ENCODE measurements around the gene RCOR2.

The RCOR2 gene

GRCh38 chr11:63907063-63907462 lies 9.9 kb downstream of the RCOR2 start:
- peaks cover 47% of the 10 kb centered on the region for H3K4me1 ChIP-seq (ENCODE audit: control insufficient read depth, insufficient read depth, low read depth, low read length)
- 69% methylated on average over 4 of the region's 6 CpGs for WGBS
- no peak overlapping the region for H2BK15ac ChIP-seq (ENCODE audit: low read depth, poor library complexity, severe bottlenecking)

GRCh38 chr11:63906585-63906984 lies 10.4 kb downstream of the RCOR2 start:
- Histone ChIP-seq H4K91ac (ENCODE audit: low read length) (no peak overlapping the region), H3K14ac (ENCODE audit: low read length in 2 of 2) (no peak overlapping the region)
- 90% methylated on average over 7 of the region's 7 CpGs for WGBS

More at GRCh38 chr11:63907063-63907462, 9.9 kb downstream of the RCOR2 start:
- Histone ChIP-seq H3K79me1 (replicated peaks; ENCODE audit: low read length, poor library complexity, severe bottlenecking) (peaks cover 36% of the 10 kb centered on the region), H3K9ac (ENCODE audit: low read length) (no peak overlapping the region), H2BK5ac (ENCODE audit: low read depth, low read length, poor library complexity, severe bottlenecking) (no peak overlapping the region), H3K23ac (ENCODE audit: low read length in 2 of 2) (no peak overlapping the region), H2AK5ac (ENCODE audit: low read length, severe bottlenecking) (no peak overlapping the region), H3K27ac (ENCODE audit: low read length, poor library complexity, severe bottlenecking) (no peak overlapping the region), H4K8ac (ENCODE audit: low read length) (no peak overlapping the region), H3K4ac (ENCODE audit: low read depth in 1 of 2, low read length in 2 of 2) (no peak overlapping the region), H4K91ac (ENCODE audit: low read length) (no peak overlapping the region), H2BK12ac (ENCODE audit: low read length in 2 of 2) (no peak overlapping the region), H3K4me2 (ENCODE audit: low read length, poor library complexity, severe bottlenecking) (no peak overlapping the region), H2AFZ (ENCODE audit: low read depth, low read length) (no peak overlapping the region), H3K9me3 (ENCODE audit: control insufficient read depth, low read length) (no peaks in the 10 kb centered on the region), H2BK120ac (ENCODE audit: low read depth, low read length) (no peak overlapping the region), H3K14ac (ENCODE audit: low read length in 2 of 2) (no peak overlapping the region), H3K18ac (ENCODE audit: low read depth in 1 of 2, low read length in 2 of 2) (no peak overlapping the region), H3K36me3 (ENCODE audit: control insufficient read depth in 1 of 2, insufficient read depth in 2 of 2, low read depth in 1 of 2, low read length in 2 of 2) (peaks cover 62 to 96% of the 10 kb centered on the region in 2 experiments), H3K4me3 (ENCODE audit: insufficient read depth in 1 of 2, low read depth in 1 of 2, low read length in 2 of 2) (no peak overlapping the region), H3K27me3 (ENCODE audit: control insufficient read depth in 1 of 2, insufficient read depth in 1 of 2, low read length in 2 of 2) (no peaks in the 10 kb centered on the region)
- no peak for DNase-seq

DNA sequence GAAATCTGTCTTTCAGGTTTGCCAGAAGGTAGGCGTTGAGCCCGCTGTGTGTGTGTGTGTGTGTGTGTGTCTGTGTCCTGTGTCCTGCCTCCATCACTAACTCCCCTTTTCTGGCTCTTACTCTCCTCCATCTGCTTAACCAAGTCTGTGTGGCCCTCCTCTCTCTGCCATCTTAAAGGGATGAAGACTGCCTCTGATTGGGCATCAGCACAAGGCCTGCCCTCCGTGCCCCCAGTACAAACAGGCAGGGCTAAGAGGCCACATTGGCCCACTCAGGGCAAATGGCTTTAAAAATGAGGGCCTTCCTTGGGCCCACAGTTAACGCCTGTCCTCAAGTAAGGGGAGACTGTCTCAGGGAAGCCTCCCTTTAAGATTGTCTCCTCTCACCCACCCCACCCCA lies 10.9 kb downstream of the RCOR2 start:
- Histone ChIP-seq H3K18ac (ENCODE audit: low read depth in 1 of 2, low read length in 2 of 2) (no peak overlapping the region), H2BK12ac (ENCODE audit: low read length in 2 of 2) (no peak overlapping the region), H3K23ac (ENCODE audit: low read length in 2 of 2) (no peak overlapping the region), H3K36me3 (ENCODE audit: control insufficient read depth in 1 of 2, insufficient read depth in 2 of 2, low read depth in 1 of 2, low read length in 2 of 2) (peaks cover 70 to 95% of the 10 kb centered on the region in 2 experiments), H3K27me3 (ENCODE audit: control insufficient read depth in 1 of 2, insufficient read depth in 1 of 2, low read length in 2 of 2) (no peaks in the 10 kb centered on the region), H3K14ac (ENCODE audit: low read length in 2 of 2) (no peak overlapping the region), H2BK5ac (ENCODE audit: low read depth, low read length, poor library complexity, severe bottlenecking) (no peak overlapping the region), H3K4me2 (ENCODE audit: low read length, poor library complexity, severe bottlenecking) (no peak overlapping the region), H3K9me3 (ENCODE audit: control insufficient read depth, low read length) (no peaks in the 10 kb centered on the region), H4K8ac (ENCODE audit: low read length) (no peak overlapping the region), H3K79me1 (replicated peaks; ENCODE audit: low read length, poor library complexity, severe bottlenecking) (peaks cover 39% of the 10 kb centered on the region), H3K4ac (ENCODE audit: low read depth in 1 of 2, low read length in 2 of 2) (no peak overlapping the region), H3K4me1 (ENCODE audit: control insufficient read depth, insufficient read depth, low read depth, low read length) (peaks cover 44% of the 10 kb centered on the region), H4K91ac (ENCODE audit: low read length) (no peak overlapping the region), H2AFZ (ENCODE audit: low read depth, low read length) (no peak overlapping the region), H3K27ac (ENCODE audit: low read length, poor library complexity, severe bottlenecking) (no peak overlapping the region), H3K4me3 (ENCODE audit: insufficient read depth in 1 of 2, low read depth in 1 of 2, low read length in 2 of 2) (no peak overlapping the region), H3K9ac (ENCODE audit: low read length) (no peak overlapping the region), H2AK5ac (ENCODE audit: low read length, severe bottlenecking) (no peak overlapping the region), H2BK120ac (ENCODE audit: low read depth, low read length) (no peak overlapping the region), H2BK15ac (ENCODE audit: low read depth, poor library complexity, severe bottlenecking) (no peak overlapping the region)
- WGBS: 90% methylated on average over 2 of the region's 4 CpGs
- no peak for DNase-seq

More at GRCh38 chr11:63906585-63906984, 10.4 kb downstream of the RCOR2 start:
- Histone ChIP-seq H3K9me3 (ENCODE audit: control insufficient read depth, low read length) (no peaks in the 10 kb centered on the region), H2BK120ac (ENCODE audit: low read depth, low read length) (no peak overlapping the region), H3K4ac (ENCODE audit: low read depth in 1 of 2, low read length in 2 of 2) (no peak overlapping the region), H3K4me1 (ENCODE audit: control insufficient read depth, insufficient read depth, low read depth, low read length) (peaks cover 47% of the 10 kb centered on the region), H3K9ac (ENCODE audit: low read length) (no peak overlapping the region), H2BK5ac (ENCODE audit: low read depth, low read length, poor library complexity, severe bottlenecking) (no peak overlapping the region), H3K36me3 (ENCODE audit: control insufficient read depth in 1 of 2, insufficient read depth in 2 of 2, low read depth in 1 of 2, low read length in 2 of 2) (peaks cover 67 to 96% of the 10 kb centered on the region in 2 experiments), H3K23ac (ENCODE audit: low read length in 2 of 2) (no peak overlapping the region), H3K18ac (ENCODE audit: low read depth in 1 of 2, low read length in 2 of 2) (no peak overlapping the region), H4K8ac (ENCODE audit: low read length) (no peak overlapping the region), H2BK12ac (ENCODE audit: low read length in 2 of 2) (no peak overlapping the region), H2BK15ac (ENCODE audit: low read depth, poor library complexity, severe bottlenecking) (no peak overlapping the region), H2AFZ (ENCODE audit: low read depth, low read length) (no peak overlapping the region), H3K27ac (ENCODE audit: low read length, poor library complexity, severe bottlenecking) (no peak overlapping the region), H3K4me2 (ENCODE audit: low read length, poor library complexity, severe bottlenecking) (no peak overlapping the region), H3K79me1 (replicated peaks; ENCODE audit: low read length, poor library complexity, severe bottlenecking) (peaks cover 39% of the 10 kb centered on the region), H2AK5ac (ENCODE audit: low read length, severe bottlenecking) (no peak overlapping the region), H3K27me3 (ENCODE audit: control insufficient read depth in 1 of 2, insufficient read depth in 1 of 2, low read length in 2 of 2) (no peaks in the 10 kb centered on the region), H3K4me3 (ENCODE audit: insufficient read depth in 1 of 2, low read depth in 1 of 2, low read length in 2 of 2) (no peak overlapping the region)
- DNase-seq: no peak

DNA sequence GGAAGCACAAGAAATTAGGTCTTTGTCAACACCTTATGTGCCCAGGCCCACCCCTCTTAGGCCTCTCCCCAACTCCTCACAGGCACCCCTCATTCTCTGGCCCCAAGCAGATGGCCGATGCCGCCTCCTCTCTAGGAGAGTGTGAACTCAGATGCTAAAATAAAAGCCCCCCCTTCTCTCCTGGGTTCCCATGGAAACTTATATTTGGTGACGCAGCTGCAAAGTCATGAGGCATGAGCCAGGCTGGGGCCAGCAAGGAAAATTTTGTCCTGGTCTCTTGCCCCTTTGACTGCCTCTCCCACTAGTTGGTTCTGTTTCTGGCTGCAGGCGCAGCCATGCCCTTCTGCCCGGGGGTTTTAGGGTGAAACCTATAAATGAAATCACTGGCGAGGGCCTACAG lies 11.8 kb downstream of the RCOR2 start:
- H2BK120ac ChIP-seq (ENCODE audit: low read depth, low read length): no peak overlapping the region
- H3K4me2 ChIP-seq (ENCODE audit: low read length, poor library complexity, severe bottlenecking): no peak overlapping the region
- H4K8ac ChIP-seq (ENCODE audit: low read length): no peak overlapping the region
- H4K91ac ChIP-seq (ENCODE audit: low read length): no peak overlapping the region
- no peak overlapping the region for H3K27ac ChIP-seq (ENCODE audit: low read length, poor library complexity, severe bottlenecking)
- no peak overlapping the region for H2BK15ac ChIP-seq (ENCODE audit: low read depth, poor library complexity, severe bottlenecking)
- H2AK5ac ChIP-seq (ENCODE audit: low read length, severe bottlenecking): no peak overlapping the region
- no peak overlapping the region for H3K9ac ChIP-seq (ENCODE audit: low read length)
- peaks cover 37% of the 10 kb centered on the region for H3K4me1 ChIP-seq (ENCODE audit: control insufficient read depth, insufficient read depth, low read depth, low read length)
- WGBS: 93% methylated on average over 6 of the region's 6 CpGs
- no peak overlapping the region for H3K18ac ChIP-seq (ENCODE audit: low read depth in 1 of 2, low read length in 2 of 2)
- H3K4me3 ChIP-seq (ENCODE audit: insufficient read depth in 1 of 2, low read depth in 1 of 2, low read length in 2 of 2): no peak overlapping the region
- no peak for DNase-seq
- H3K14ac ChIP-seq (ENCODE audit: low read length in 2 of 2): no peak overlapping the region
- peaks cover 79 to 96% of the 10 kb centered on the region in 2 experiments for H3K36me3 ChIP-seq (ENCODE audit: control insufficient read depth in 1 of 2, insufficient read depth in 2 of 2, low read depth in 1 of 2, low read length in 2 of 2)
- no peak overlapping the region for H3K4ac ChIP-seq (ENCODE audit: low read depth in 1 of 2, low read length in 2 of 2)
- H2BK12ac ChIP-seq (ENCODE audit: low read length in 2 of 2): no peak overlapping the region
- H3K27me3 ChIP-seq (ENCODE audit: control insufficient read depth in 1 of 2, insufficient read depth in 1 of 2, low read length in 2 of 2): no peaks in the 10 kb centered on the region
- peaks cover 42% of the 10 kb centered on the region for H3K79me1 ChIP-seq (replicated peaks; ENCODE audit: low read length, poor library complexity, severe bottlenecking)
- no peaks in the 10 kb centered on the region for H3K9me3 ChIP-seq (ENCODE audit: control insufficient read depth, low read length)
- no peak overlapping the region for H3K23ac ChIP-seq (ENCODE audit: low read length in 2 of 2)
- H2AFZ ChIP-seq (ENCODE audit: low read depth, low read length): no peak overlapping the region
- H2BK5ac ChIP-seq (ENCODE audit: low read depth, low read length, poor library complexity, severe bottlenecking): no peak overlapping the region

All from mesenchymal stem cell (in vitro differentiated cells and primary cell).